Caco-2 (cell line): ENCODE results near the gene NFASC. TPM values are rescaled to one million over a fixed set of nuclear protein-coding genes. Genes with fewer than 3 reads are reported as not detected.

Source experiments
- BruUV-seq: library from RNA; stranded (reverse); fragments of 400-500 nt; replicated peaks from 2 replicates; lab custom pipeline; 2021; lab: Mats Ljungman, UMichigan
- CTCF ChIA-PET: fragments of 300-600 bp; sonication (Branson Sonifier 250); formaldehyde crosslinking; loops from one replicate; lab custom pipeline; 2022; ENCODE audit warnings: antibody characterized with exemption; lab: Charles Lee
- POLR2A ChIA-PET: fragments of 300-600 bp; sonication (Branson Sonifier 250); formaldehyde crosslinking; loops from one replicate; lab custom pipeline; 2022; ENCODE audit warnings: antibody characterized with exemption; lab: Charles Lee
- DNase-seq, 2 experiments: peaks; one replicate each; pipeline versions ENCODE4 v3.0.0 to v3.0.0-alpha.2; 2020 to 2022
- H3K27me3 ChIP-seq: replicated peaks from 2 replicates; pipeline ENCODE4 v1.6.0; 2011; ENCODE audit warnings: low read length; ENCODE audit not compliant: control insufficient read depth, insufficient read depth
- H3K36me3 ChIP-seq: 2 replicates; pipeline ENCODE4 v1.5.1; 2011; ENCODE audit warnings: low read length; ENCODE audit not compliant: control insufficient read depth, insufficient read depth
- H3K4me1 ChIP-seq: fragments of 250-450 bp; sonication (Bioruptor Pico); 2 replicates; pipeline ENCODE4 v1.5.1; 2020; ENCODE audit warnings: mild to moderate bottlenecking
- H3K4me3 ChIP-seq: 2 replicates; pipeline ENCODE4 v1.5.1; 2011; ENCODE audit warnings: low read depth, mild to moderate bottlenecking, control low read depth, low read length
- H3K9me3 ChIP-seq: fragments of 250-450 bp; sonication (Bioruptor Pico); 2 replicates; pipeline ENCODE4 v1.5.1; 2020; ENCODE audit warnings: mild to moderate bottlenecking, moderate library complexity
- H3K27ac Mint-ChIP-seq: one replicate; pipeline ENCODE4 v1.8.0; 2022; ENCODE audit warnings: mixed read lengths; ENCODE audit not compliant: unreplicated experiment
- H3K27me3 Mint-ChIP-seq: one replicate; pipeline ENCODE4 v1.8.0; 2022; ENCODE audit warnings: mixed read lengths; ENCODE audit not compliant: insufficient read depth, unreplicated experiment
- H3K36me3 Mint-ChIP-seq: one replicate; pipeline ENCODE4 v1.8.0; 2022; ENCODE audit warnings: mild to moderate bottlenecking, mixed read lengths; ENCODE audit not compliant: insufficient read depth, unreplicated experiment
- H3K4me1 Mint-ChIP-seq: one replicate; pipeline ENCODE4 v1.8.0; 2022; ENCODE audit warnings: low read depth, mixed read lengths; ENCODE audit not compliant: unreplicated experiment
- H3K4me3 Mint-ChIP-seq: one replicate; pipeline ENCODE4 v1.8.0; 2022; ENCODE audit warnings: mild to moderate bottlenecking, moderate library complexity, mixed read lengths; ENCODE audit not compliant: unreplicated experiment
- H3K9me3 Mint-ChIP-seq: one replicate; pipeline ENCODE4 v1.8.0; 2022; ENCODE audit warnings: mixed read lengths; ENCODE audit not compliant: unreplicated experiment
- intact Hi-C: fragments of 100-400 bp; cut with micrococcal nuclease; formaldehyde crosslinking; loops from one replicate; pipeline ENCODE4 v1.10.0; 2022; ENCODE audit not compliant: unreplicated experiment
- total RNA-seq: library from RNA; stranded (reverse); gene quantifications from 2 replicates; pipeline ENCODE4 v1.2.3, GENCODE V29; 2022
- TF ChIP-seq, protein P1 (sequence below), 2 experiments: fragments of 200-600 bp in 1 of 2; IDR thresholded peaks; 1 replicate in 1 of 2; 2 replicates in 1 of 2; pipeline versions ENCODE4 v1.5.1 to v1.8.0; 2011 to 2022; ENCODE audit warnings: antibody characterized with exemption in 1 of 2, control low read depth in 1 of 2, inconsistent platforms in 1 of 2, low read depth in 1 of 2, low read length in 1 of 2, mild to moderate bottlenecking in 1 of 2, moderate library complexity in 1 of 2; ENCODE audit not compliant: insufficient read depth in 1 of 2, severe bottlenecking in 1 of 2, unreplicated experiment in 1 of 2

NFASC gene
- total RNA-seq, 1 experiment from 2014 or later = 1.3 TPM

DNA sequence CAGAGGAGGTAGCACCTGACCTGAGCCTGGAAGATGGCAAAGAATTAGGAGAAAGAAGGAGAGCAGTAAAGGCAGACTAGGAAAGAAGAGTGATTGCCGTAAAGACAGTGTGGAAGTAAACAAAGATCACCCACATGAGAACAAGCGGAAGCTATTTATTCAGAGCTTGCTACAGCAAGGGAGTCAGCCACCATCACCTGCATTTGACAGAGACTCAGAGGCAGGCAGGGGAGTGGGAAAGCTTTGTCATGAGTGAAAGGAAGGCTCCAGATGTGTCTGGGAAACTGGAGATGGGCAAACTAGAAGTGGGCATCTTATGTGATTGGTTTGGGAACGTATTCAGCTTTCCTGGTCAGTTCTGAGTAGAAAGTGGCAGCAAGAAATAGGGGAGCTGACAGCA, 64.5 kb downstream of the NFASC start:
- Mint-ChIP-seq H3K4me3 (no peak overlapping the region), H3K27ac (no peak overlapping the region), H3K36me3 (no peaks in the 10 kb centered on the region), H3K9me3 (no peaks in the 10 kb centered on the region), H3K4me1 (no peaks in the 10 kb centered on the region), H3K27me3 (no peaks in the 10 kb centered on the region)
- TF ChIP-seq, protein P1, sequence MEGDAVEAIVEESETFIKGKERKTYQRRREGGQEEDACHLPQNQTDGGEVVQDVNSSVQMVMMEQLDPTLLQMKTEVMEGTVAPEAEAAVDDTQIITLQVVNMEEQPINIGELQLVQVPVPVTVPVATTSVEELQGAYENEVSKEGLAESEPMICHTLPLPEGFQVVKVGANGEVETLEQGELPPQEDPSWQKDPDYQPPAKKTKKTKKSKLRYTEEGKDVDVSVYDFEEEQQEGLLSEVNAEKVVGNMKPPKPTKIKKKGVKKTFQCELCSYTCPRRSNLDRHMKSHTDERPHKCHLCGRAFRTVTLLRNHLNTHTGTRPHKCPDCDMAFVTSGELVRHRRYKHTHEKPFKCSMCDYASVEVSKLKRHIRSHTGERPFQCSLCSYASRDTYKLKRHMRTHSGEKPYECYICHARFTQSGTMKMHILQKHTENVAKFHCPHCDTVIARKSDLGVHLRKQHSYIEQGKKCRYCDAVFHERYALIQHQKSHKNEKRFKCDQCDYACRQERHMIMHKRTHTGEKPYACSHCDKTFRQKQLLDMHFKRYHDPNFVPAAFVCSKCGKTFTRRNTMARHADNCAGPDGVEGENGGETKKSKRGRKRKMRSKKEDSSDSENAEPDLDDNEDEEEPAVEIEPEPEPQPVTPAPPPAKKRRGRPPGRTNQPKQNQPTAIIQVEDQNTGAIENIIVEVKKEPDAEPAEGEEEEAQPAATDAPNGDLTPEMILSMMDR (IDR thresholded peaks at IDR 0.05; ENCODE audit: insufficient read depth in 1 of 2, low read depth in 1 of 2, low read length in 1 of 2, severe bottlenecking in 1 of 2, unreplicated experiment in 1 of 2) = no peak
- Histone ChIP-seq H3K36me3 (no peaks in the 10 kb centered on the region), H3K4me1 (no peaks in the 10 kb centered on the region), H3K9me3 (no peaks in the 10 kb centered on the region), H3K27me3 (no peaks in the 10 kb centered on the region), H3K4me3 (no peak overlapping the region)
- intact Hi-C loops = no loop called here
- BruUV-seq = no TSS peak
- ChIA-PET POLR2A (no interaction called here), CTCF (interaction anchor here (1.6 kb wide), 1 partner anchor 128 kb away, joined by 6 read pairs; no protein-coding TSS in a partner anchor)
- DNase-seq = no peak

DNA sequence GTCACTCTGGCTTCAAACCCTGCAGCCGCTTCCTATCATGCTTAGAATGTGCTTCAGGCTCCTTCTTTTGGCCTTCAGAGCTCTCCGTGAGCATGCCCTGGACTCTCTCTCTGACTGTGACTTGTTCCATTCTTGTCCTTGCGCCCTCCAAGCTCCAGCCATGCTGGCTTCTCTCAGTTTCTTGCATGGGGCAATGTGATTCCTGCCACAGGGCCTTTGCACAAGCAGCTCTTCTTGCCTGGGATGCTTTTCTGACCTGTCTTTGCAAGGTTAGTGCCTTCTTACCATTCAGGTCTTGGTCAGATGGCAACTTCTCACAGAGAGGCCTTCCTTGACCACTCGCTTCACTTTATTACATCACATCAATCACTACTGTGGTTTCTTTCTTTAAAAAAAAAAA, 66.1 kb downstream of the NFASC start:
- ChIA-PET CTCF (interaction anchor here (0.6 to 1.7 kb wide), 2 partner anchors 16 to 130 kb away, joined by 5 to 6 read pairs; no protein-coding TSS in a partner anchor), POLR2A (no interaction called here)
- Mint-ChIP-seq H3K27ac (no peak overlapping the region), H3K4me3 (no peak overlapping the region), H3K27me3 (no peaks in the 10 kb centered on the region), H3K36me3 (no peaks in the 10 kb centered on the region), H3K9me3 (no peaks in the 10 kb centered on the region), H3K4me1 (no peaks in the 10 kb centered on the region)
- H3K27me3 ChIP-seq = no peaks in the 10 kb centered on the region; the same call in 1 of the 2 replicates
- TF ChIP-seq, protein P1 (IDR thresholded peaks at IDR 0.05; ENCODE audit: insufficient read depth in 1 of 2, low read depth in 1 of 2, low read length in 1 of 2, severe bottlenecking in 1 of 2, unreplicated experiment in 1 of 2) = no peak
- no peaks in the 10 kb centered on the region for H3K4me1 ChIP-seq
- H3K36me3 ChIP-seq = no peaks in the 10 kb centered on the region
- no TSS peak for BruUV-seq
- no peak overlapping the region for H3K4me3 ChIP-seq
- H3K9me3 ChIP-seq = no peaks in the 10 kb centered on the region
- intact Hi-C loops = no loop called here
- no peak for DNase-seq

DNA sequence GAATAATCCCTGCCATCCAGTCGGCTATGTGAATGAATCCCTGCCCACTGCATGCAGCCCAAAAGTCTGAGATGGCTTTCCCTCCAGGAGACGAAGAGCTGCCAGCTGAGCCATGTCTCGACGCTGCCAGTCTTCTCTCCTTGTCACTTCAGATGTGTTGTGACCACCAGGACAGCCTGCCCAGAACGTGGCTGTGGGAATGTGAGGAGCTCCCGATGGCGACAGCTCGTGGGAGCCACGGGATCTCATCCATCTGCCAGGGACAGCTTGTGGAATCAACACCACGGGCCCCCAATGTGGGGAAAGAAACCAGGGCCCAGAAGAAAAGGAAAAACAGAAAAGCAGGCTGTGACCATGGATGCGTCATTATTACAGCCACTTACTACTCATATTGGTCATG, 67.2 kb downstream of the NFASC start:
- Histone ChIP-seq H3K9me3 (no peaks in the 10 kb centered on the region), H3K27me3 (no peaks in the 10 kb centered on the region; the same call in 1 of the 2 replicates), H3K36me3 (no peaks in the 10 kb centered on the region), H3K4me1 (no peaks in the 10 kb centered on the region), H3K4me3 (no peak overlapping the region)
- Mint-ChIP-seq H3K27ac (no peak overlapping the region), H3K4me1 (no peaks in the 10 kb centered on the region), H3K9me3 (no peaks in the 10 kb centered on the region), H3K27me3 (no peaks in the 10 kb centered on the region), H3K36me3 (no peaks in the 10 kb centered on the region), H3K4me3 (no peak overlapping the region)
- no TSS peak for BruUV-seq
- intact Hi-C loops = no loop called here
- TF ChIP-seq, protein P1 (IDR thresholded peaks at IDR 0.05; ENCODE audit: insufficient read depth in 1 of 2, low read depth in 1 of 2, low read length in 1 of 2, severe bottlenecking in 1 of 2, unreplicated experiment in 1 of 2) = no peak
- ChIA-PET POLR2A (no interaction called here), CTCF (interaction anchor here (1.7 kb wide), 1 partner anchor 131 kb away, joined by 6 read pairs; no protein-coding TSS in a partner anchor)
- no peak for DNase-seq
